Measurements from ENCODE around the gene RRM1. TPM values are rescaled to one million over a fixed set of nuclear protein-coding genes. Genes with fewer than 3 reads are reported as not detected.

The RRM1 gene
- total and polyA plus RNA-seq, 2 experiments from 2014 or later = 73.4 to 91.1 TPM

- 100% methylated on average over 1 of the region's 1 CpG for WGBS, 2 experiments (ENCODE audit: low coverage in 1 of 2, low lambda C conversion rate in 2 of 2, missing lambda C conversion rate in 2 of 2)
- H3K27me3 ChIP-seq (replicated peaks; ENCODE audit: insufficient read depth) = no peaks in the 10 kb centered on the region
- no peak overlapping the region for H2AFZ ChIP-seq
- no peak for DNase-seq
- H3K79me2 ChIP-seq (ENCODE audit: insufficient read depth) = no peaks in the 10 kb centered on the region
- no peak overlapping the region for H3K4me2 ChIP-seq (ENCODE audit: unreplicated experiment)
- H3K4me1 ChIP-seq (ENCODE audit: insufficient read depth) = peaks cover 10% of the 10 kb centered on the region
- no peak overlapping the region for H3K4me3 ChIP-seq
- in situ Hi-C loops (cut with MboI) = loop anchor here (5.0 kb wide), 1 partner anchor 218 kb away; no protein-coding TSS in a partner anchor
- no peak for TF ChIP-seq EZH2phosphoT487 (IDR thresholded peaks at IDR 0.05; ENCODE audit: insufficient read depth, low read depth)
- TF ChIP-seq EZH2 (IDR thresholded peaks at IDR 0.05; ENCODE audit: insufficient read depth, poor library complexity, severe bottlenecking) = no peak
- H3K9me2 ChIP-seq (ENCODE audit: insufficient read depth) = no peaks in the 10 kb centered on the region
- no peak overlapping the region for H3K27ac ChIP-seq
- no peaks in the 10 kb centered on the region for H4K20me1 ChIP-seq (ENCODE audit: insufficient read depth)
- no peaks in the 10 kb centered on the region for H3K9me3 ChIP-seq (ENCODE audit: low read depth)
- no peaks in the 10 kb centered on the region for H3K36me3 ChIP-seq (ENCODE audit: low read depth)
- no peak overlapping the region for H3K9ac ChIP-seq
- H3F3A ChIP-seq (ENCODE audit: insufficient read depth) = no peaks in the 10 kb centered on the region
Observed at GRCh38 chr11:4065086-4065485, 29.5 kb upstream of the RRM1 start.

- H3K27me3 ChIP-seq (replicated peaks; ENCODE audit: insufficient read depth) = no peaks in the 10 kb centered on the region
- 52 to 56% methylated on average over 2 of the region's 2 CpGs for WGBS, 2 experiments (ENCODE audit: low coverage in 1 of 2, low lambda C conversion rate in 2 of 2, missing lambda C conversion rate in 2 of 2)
- no peak overlapping the region for H3K4me3 ChIP-seq
- H3K4me2 ChIP-seq (ENCODE audit: unreplicated experiment) = no peak overlapping the region
- H4K20me1 ChIP-seq (ENCODE audit: insufficient read depth) = no peaks in the 10 kb centered on the region
- H3K79me2 ChIP-seq (ENCODE audit: insufficient read depth) = no peaks in the 10 kb centered on the region
- no peak overlapping the region for H3K9ac ChIP-seq
- no peaks in the 10 kb centered on the region for H3K36me3 ChIP-seq (ENCODE audit: low read depth)
- H2AFZ ChIP-seq = no peak overlapping the region
- H3K9me3 ChIP-seq (ENCODE audit: low read depth) = no peaks in the 10 kb centered on the region
- no peaks in the 10 kb centered on the region for H3K9me2 ChIP-seq (ENCODE audit: insufficient read depth)
- TF ChIP-seq EZH2phosphoT487 (IDR thresholded peaks at IDR 0.05; ENCODE audit: insufficient read depth, low read depth) = no peak
- in situ Hi-C loops (cut with MboI) = loop anchor here (5.0 kb wide), 1 partner anchor 218 kb away; no protein-coding TSS in a partner anchor
- no peak overlapping the region for H3K27ac ChIP-seq
- peak; percentile 26 for DNase-seq
- H3K4me1 ChIP-seq (ENCODE audit: insufficient read depth) = peaks cover 10% of the 10 kb centered on the region
- no peaks in the 10 kb centered on the region for H3F3A ChIP-seq (ENCODE audit: insufficient read depth)
Observed at GRCh38 chr11:4065601-4066377, 28.8 kb upstream of the RRM1 start.

GRCh38 chr11:4066910-4067309 is 27.7 kb upstream of the RRM1 start:
- H3K9me3 ChIP-seq (ENCODE audit: low read depth) = no peaks in the 10 kb centered on the region
- WGBS, 2 experiments (ENCODE audit: low coverage in 1 of 2, low lambda C conversion rate in 2 of 2, missing lambda C conversion rate in 2 of 2) = 84 to 87% methylated on average over 5 of the region's 5 CpGs
- H3K9ac ChIP-seq = no peak overlapping the region
- no peaks in the 10 kb centered on the region for H3K36me3 ChIP-seq (ENCODE audit: low read depth)
- DNase-seq = no peak
- no peak overlapping the region for H2AFZ ChIP-seq
- TF ChIP-seq EZH2phosphoT487 (IDR thresholded peaks at IDR 0.05; ENCODE audit: insufficient read depth, low read depth) (no peak), EZH2 (IDR thresholded peaks at IDR 0.05; ENCODE audit: insufficient read depth, poor library complexity, severe bottlenecking) (no peak)
- in situ Hi-C loops (cut with MboI) = loop anchor here (5.0 kb wide), 1 partner anchor 220 kb away; no protein-coding TSS in a partner anchor
- H3K4me2 ChIP-seq (ENCODE audit: unreplicated experiment) = no peak overlapping the region
- H3K4me1 ChIP-seq (ENCODE audit: insufficient read depth) = peaks cover 10% of the 10 kb centered on the region
- no peaks in the 10 kb centered on the region for H3K79me2 ChIP-seq (ENCODE audit: insufficient read depth)
- H4K20me1 ChIP-seq (ENCODE audit: insufficient read depth) = no peaks in the 10 kb centered on the region
- no peaks in the 10 kb centered on the region for H3F3A ChIP-seq (ENCODE audit: insufficient read depth)
- H3K9me2 ChIP-seq (ENCODE audit: insufficient read depth) = no peaks in the 10 kb centered on the region
- H3K4me3 ChIP-seq = no peak overlapping the region
- H3K27me3 ChIP-seq (replicated peaks; ENCODE audit: insufficient read depth) = no peaks in the 10 kb centered on the region
- H3K27ac ChIP-seq = no peak overlapping the region

DNA sequence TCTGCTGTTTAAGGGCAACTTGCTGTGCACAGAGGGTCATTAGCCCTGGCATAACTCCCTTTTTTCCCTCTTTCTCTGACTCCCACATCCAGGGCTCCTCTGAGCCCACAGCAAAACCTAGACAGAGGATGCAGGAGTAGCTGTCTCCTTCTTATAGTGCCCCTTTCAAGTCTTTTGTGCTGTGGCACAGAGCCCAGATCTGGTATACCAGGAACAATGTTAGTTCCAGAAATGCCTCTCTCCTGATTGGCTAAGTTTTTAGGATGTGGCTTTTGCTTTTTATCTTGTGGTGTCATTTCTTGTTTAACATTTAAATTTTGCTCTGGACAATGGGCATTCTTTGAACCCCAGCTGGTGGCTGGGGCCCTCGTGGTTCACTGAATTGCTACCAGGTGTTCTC is 25.6 kb upstream of the RRM1 start:
- Histone ChIP-seq H3K27me3 (replicated peaks; ENCODE audit: insufficient read depth) (no peaks in the 10 kb centered on the region), H3K36me3 (ENCODE audit: low read depth) (no peaks in the 10 kb centered on the region), H3K4me3 (no peak overlapping the region), H2AFZ (no peak overlapping the region), H4K20me1 (ENCODE audit: insufficient read depth) (no peaks in the 10 kb centered on the region), H3K9me3 (ENCODE audit: low read depth) (no peaks in the 10 kb centered on the region), H3K27ac (no peak overlapping the region), H3K9me2 (ENCODE audit: insufficient read depth) (no peaks in the 10 kb centered on the region), H3K4me1 (ENCODE audit: insufficient read depth) (peaks cover 10% of the 10 kb centered on the region), H3F3A (ENCODE audit: insufficient read depth) (no peaks in the 10 kb centered on the region), H3K79me2 (ENCODE audit: insufficient read depth) (no peaks in the 10 kb centered on the region), H3K4me2 (ENCODE audit: unreplicated experiment) (no peak overlapping the region), H3K9ac (no peak overlapping the region)
- TF ChIP-seq EZH2phosphoT487 (IDR thresholded peaks at IDR 0.05; ENCODE audit: insufficient read depth, low read depth) = no peak
- TF ChIP-seq EZH2 (IDR thresholded peaks at IDR 0.05; ENCODE audit: insufficient read depth, poor library complexity, severe bottlenecking) = no peak
- in situ Hi-C loops (cut with MboI) = loop anchor here (5.0 kb wide), 1 partner anchor 222 kb away; no protein-coding TSS in a partner anchor
- WGBS, 2 experiments (ENCODE audit: low coverage in 1 of 2, low lambda C conversion rate in 2 of 2, missing lambda C conversion rate in 2 of 2) = 90 to 100% methylated on average over 1 of the region's 1 CpG
- DNase-seq = no peak

All from GM23248 (cell line).